GM10266 (cell line): ENCODE data around the gene EMD.

Experiments used
- DNase-seq: peaks from one replicate; pipeline ENCODE4 v3.0.0; 2012; ENCODE audit errors: extremely low spot score
- TF ChIP-seq, protein P1 (sequence below): IDR thresholded peaks from 2 replicates; pipeline ENCODE4 v1.5.1; 2012; ENCODE audit warnings: mild to moderate bottlenecking, low read depth; ENCODE audit not compliant: control insufficient read depth, insufficient read depth; ENCODE audit errors: missing control alignments

Gene EMD

DNA sequence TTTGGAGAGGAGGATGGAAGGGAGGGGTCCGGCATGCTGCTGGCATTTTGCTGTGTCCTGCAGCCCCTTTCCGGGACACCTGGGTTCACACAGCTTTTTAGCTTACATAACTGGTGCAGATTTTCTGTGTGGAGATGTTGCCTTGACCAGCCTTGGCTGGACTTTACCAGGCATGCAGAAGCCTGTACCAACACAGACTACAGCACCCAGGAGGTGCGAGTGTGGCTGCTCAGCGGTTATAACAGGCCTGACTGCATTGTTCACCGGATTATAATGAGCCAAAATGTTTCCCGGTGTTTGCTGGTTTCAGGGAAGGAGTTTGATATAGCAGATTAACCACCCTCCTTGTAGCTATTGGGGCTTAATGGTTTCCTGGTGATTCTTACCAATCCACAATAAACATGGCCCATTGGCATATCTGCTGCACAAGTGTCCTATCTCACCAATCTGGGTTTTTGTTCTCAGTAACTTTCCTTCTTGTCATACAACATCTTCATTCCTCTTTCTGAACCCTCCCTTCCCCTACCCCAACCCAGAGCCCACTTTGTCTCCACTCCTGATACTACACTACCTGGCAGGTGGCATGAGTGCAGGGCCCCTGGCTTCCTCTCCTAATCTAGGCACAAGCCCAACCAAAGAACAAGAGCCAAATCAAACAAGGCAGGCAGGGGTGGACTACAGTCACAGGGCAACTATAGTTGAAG, 23.0 kb downstream of the EMD start:
- TF ChIP-seq, protein P1, sequence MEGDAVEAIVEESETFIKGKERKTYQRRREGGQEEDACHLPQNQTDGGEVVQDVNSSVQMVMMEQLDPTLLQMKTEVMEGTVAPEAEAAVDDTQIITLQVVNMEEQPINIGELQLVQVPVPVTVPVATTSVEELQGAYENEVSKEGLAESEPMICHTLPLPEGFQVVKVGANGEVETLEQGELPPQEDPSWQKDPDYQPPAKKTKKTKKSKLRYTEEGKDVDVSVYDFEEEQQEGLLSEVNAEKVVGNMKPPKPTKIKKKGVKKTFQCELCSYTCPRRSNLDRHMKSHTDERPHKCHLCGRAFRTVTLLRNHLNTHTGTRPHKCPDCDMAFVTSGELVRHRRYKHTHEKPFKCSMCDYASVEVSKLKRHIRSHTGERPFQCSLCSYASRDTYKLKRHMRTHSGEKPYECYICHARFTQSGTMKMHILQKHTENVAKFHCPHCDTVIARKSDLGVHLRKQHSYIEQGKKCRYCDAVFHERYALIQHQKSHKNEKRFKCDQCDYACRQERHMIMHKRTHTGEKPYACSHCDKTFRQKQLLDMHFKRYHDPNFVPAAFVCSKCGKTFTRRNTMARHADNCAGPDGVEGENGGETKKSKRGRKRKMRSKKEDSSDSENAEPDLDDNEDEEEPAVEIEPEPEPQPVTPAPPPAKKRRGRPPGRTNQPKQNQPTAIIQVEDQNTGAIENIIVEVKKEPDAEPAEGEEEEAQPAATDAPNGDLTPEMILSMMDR, result no peak
- DNase-seq, result no peak

DNA sequence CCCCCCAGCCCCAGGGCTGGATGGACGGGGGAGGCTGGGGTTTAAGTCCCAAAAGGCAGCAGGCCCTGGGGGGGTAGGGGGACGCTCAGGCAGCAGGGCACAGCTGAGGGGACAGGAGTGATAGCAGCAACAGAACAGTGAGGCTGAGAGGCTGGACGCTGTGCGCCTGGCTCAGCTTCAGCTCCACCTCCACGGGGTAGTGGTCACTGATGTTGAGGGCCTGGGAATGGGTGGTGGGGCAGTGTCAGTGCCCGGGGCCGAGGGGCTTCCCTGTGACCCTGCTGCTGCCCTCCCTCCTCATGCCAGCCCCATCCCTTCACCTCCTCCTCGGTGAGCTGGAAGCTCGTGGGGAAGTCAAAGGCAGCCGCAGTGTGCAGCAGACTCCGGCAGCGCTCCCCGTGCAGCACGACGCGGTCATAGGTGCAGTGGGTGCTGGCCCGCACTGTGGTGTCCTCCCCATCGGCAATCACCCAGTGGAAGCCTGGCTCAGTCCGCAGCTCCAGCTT, 23.6 kb downstream of the EMD start:
- DNase-seq, result no peak
- TF ChIP-seq, protein P1, result no peak

DNA sequence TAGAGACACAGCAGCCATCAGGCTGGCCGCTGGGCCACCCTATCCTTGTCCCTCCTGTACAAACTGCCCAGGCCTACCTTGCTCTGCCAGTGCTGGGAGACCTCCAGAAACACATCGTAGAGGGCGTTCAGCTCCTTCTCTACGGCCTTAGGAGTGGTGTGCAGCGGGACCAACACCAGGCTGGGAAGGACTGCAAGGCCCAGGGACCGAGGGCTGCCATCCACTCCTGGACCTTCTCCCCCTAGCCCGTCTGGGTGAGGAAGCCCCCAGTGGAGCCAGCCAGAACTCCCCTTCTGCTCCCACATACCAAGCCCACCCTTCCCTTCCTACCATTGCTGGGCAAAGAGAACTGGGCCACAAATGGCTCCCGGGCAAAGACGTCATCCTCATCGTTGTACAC, 24.1 kb downstream of the EMD start:
- TF ChIP-seq, protein P1, result no peak
- DNase-seq, result no peak

DNA sequence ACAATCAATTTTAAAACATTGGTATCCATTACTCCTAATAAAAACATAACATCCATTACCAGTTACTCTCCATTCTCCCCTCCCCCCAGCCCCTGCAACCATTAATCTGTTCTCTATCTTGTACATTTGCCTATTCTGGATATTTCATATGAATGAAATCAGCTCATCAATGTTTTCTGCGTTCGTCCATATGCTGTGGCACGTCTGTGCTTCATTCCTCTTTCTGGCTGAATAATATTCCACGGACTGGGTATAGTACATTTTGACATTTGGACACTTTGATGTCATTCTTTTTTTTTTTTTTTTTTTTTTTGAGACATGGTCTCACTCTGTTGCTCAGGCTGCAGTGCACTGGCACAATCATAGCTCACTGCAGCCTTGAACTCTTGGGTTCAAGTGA, 24.8 kb downstream of the EMD start:
- no peak for DNase-seq
- TF ChIP-seq, protein P1, result no peak

DNA sequence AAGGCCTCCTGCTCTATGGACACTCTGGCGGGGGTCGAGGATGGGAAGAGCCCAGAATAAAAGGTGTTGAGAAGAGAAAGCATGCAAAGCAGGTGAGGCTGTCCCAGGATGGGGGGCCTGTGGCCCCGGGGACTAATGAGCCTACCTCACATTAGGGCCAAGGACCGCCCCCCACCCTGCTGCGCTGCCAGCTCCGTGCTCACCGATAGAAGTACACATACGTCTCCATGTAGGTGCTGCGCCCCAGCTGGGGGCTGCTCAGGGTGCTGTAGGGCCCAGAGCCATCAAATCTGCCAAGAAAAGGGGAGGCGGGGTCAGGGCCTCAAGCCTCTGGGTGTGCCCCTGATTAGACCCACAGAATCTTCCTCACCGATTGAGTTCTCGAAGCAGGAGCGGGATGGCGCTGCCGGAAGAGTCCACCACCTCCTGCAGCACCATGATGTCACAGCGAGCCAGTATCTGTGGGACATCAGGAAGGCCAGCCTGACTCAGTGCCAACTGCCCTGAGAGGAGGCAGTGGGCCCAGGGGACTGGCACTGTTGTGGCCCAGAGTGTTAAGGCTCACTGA, 25.6 kb downstream of the EMD start:
- TF ChIP-seq, protein P1, result no peak
- no peak for DNase-seq

DNA sequence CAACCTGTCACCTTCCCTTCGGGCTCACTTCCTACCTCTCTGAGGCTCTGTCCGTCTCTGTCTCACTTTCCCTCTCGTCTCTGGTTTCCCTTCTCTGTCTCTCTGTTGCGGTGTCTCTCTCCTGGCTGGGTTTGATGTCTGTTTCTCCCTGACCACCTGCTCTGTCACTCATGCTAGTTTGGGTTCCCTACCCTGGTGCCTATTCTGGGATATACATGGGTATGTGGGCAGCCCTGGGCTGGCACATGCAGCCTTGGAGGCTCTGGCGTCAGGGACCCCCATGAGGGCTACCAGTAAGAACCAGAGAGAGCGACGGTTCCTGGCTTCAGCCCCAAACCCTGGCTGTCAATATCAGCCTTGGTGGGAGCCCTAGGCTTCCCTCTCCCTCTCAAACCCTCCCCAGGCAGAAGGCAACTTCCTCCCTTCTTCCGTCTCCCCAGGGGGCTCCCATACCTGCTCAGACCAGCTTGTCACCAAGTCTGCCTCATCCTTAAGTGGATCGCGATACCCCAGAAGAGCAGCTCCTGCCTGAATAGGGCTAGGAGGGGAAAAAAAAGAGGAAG, 29.6 kb downstream of the EMD start:
- no peak for DNase-seq
- TF ChIP-seq, protein P1, result no peak

DNA sequence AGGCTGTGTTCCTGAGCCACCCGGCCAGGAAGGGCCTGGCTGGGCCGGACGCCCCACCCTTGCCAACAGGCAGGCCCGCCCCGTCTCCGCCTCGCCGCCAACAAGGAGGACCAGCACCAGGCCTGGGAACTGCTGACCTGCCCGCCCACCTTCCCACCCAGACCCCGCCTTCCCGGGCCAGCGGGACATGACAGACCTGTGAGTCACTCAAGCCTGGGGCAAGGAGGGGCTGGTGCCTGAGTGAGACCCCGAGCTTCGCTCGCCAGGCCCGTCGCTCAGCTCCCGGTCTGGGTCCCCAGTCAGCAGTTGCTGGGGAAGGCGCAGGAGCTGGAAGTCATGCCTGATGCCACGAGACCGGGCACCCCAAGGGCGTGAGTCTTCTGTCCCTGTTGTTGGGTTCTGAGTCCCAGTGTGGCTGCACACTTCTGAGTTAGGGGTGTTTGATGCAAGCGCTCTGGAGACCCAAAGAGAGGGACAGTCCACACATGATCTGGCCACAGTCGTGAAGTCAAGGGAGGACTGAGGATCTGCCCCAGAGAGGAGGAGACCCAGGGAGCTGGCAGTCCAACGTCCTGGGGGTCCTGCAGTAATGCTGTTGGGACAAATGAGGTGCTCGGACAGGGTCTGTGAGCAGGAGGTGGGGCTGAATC, 30.3 kb downstream of the EMD start, which contains the start of gene DNASE1L1:
DNASE1L1 (minus strand) TSS at position 33 of the 650 bp plus-strand sequence. CDS start 3,686 bp downstream, outside the sequence.
- TF ChIP-seq, protein P1, result no peak
- peak; percentile 75 for DNase-seq
